Smooth muscle cell (in vitro differentiated cells): ENCODE results near the gene SYNE3. TPM values are rescaled to one million over a fixed set of nuclear protein-coding genes. Genes with fewer than 3 reads are reported as not detected.

Experiments
- DNase-seq: peaks from one replicate; lab custom pipeline; 2025; ENCODE audit not compliant: unreplicated experiment; lab: John Stamatoyannopoulos, UW
- H2AFZ ChIP-seq: fragments of 200-600 bp; sonication (generic); 2 replicates; pipeline ENCODE4 v1.6.0; 2016; ENCODE audit warnings: antibody characterized with exemption, low read depth, mild to moderate bottlenecking
- H3F3A ChIP-seq: fragments of 200-600 bp; sonication (generic); 2 replicates; pipeline ENCODE4 v1.6.0; 2017; ENCODE audit warnings: antibody characterized with exemption, low read depth
- H3K27ac ChIP-seq: fragments of 200-600 bp; sonication (generic); 2 replicates; pipeline ENCODE4 v1.5.1; 2016; ENCODE audit warnings: low read depth, mild to moderate bottlenecking
- H3K27me3 ChIP-seq: fragments of 200-600 bp; sonication (generic); 2 replicates; pipeline ENCODE4 v1.6.1; 2016; ENCODE audit warnings: low read depth, mild to moderate bottlenecking
- H3K36me3 ChIP-seq: fragments of 200-600 bp; sonication (generic); 2 replicates; pipeline ENCODE4 v1.5.1; 2016; ENCODE audit warnings: low read depth
- H3K4me1 ChIP-seq: fragments of 200-600 bp; sonication (generic); 2 replicates; pipeline ENCODE4 v1.5.1; 2016; ENCODE audit warnings: low read depth
- H3K4me2 ChIP-seq: fragments of 200-600 bp; sonication (generic); 2 replicates; pipeline ENCODE4 v1.6.0; 2016; ENCODE audit warnings: mild to moderate bottlenecking
- H3K4me3 ChIP-seq: fragments of 200-600 bp; sonication (generic); 2 replicates; pipeline ENCODE4 v1.5.1; 2016; ENCODE audit warnings: mild to moderate bottlenecking
- H3K79me2 ChIP-seq: fragments of 200-600 bp; sonication (generic); 2 replicates; pipeline ENCODE4 v1.6.0; 2016; ENCODE audit warnings: low read depth, mild to moderate bottlenecking
- H3K9ac ChIP-seq: fragments of 200-600 bp; sonication (generic); 2 replicates; pipeline ENCODE4 v1.6.0; 2016; ENCODE audit warnings: low read depth
- H3K9me3 ChIP-seq: fragments of 200-600 bp; sonication (generic); replicated peaks from 2 replicates; pipeline ENCODE4 v1.5.1; 2016; ENCODE audit warnings: low read depth
- H4K20me1 ChIP-seq: fragments of 200-600 bp; sonication (generic); 2 replicates; pipeline ENCODE4 v1.6.0; 2016; ENCODE audit warnings: low read depth
- CTCF ChIP-seq: fragments of 200-600 bp; sonication (generic); IDR thresholded peaks from 2 replicates; pipeline ENCODE4 v1.5.1; 2017; ENCODE audit warnings: borderline replicate concordance, mild to moderate bottlenecking, antibody characterized with exemption; ENCODE audit not compliant: insufficient read depth, poor library complexity, severe bottlenecking
- WGBS: methylation state at CpG from one replicate; pipeline ENCODE4 v1.1.7; 2016; ENCODE audit warnings: low lambda C conversion rate; 5-methylcytosine and 5-hydroxymethylcytosine counted together
- polyA plus RNA-seq: library from polyadenylated mRNA; unstranded; fragments of >200 nt; fragmentation: Nextera tagmentation; extraction: Ambion mirVana; gene quantifications from 2 replicates; pipeline ENCODE4 v1.2.1, GENCODE V29; 2016
- small RNA-seq: library from RNA; depleted of rRNA; stranded (forward); fragments of <200 nt; gene quantifications from one replicate; pipeline ENCODE3, GENCODE V24; 2014
- total RNA-seq: library from RNA; depleted of rRNA; stranded (reverse); fragments of >200 nt; gene quantifications from 2 replicates; pipeline ENCODE4 v1.2.3, GENCODE V29; 2014

SYNE3 gene
- total and polyA plus RNA-seq, 2 experiments from 2014 or later, result 4.0 to 4.1 TPM

DNA sequence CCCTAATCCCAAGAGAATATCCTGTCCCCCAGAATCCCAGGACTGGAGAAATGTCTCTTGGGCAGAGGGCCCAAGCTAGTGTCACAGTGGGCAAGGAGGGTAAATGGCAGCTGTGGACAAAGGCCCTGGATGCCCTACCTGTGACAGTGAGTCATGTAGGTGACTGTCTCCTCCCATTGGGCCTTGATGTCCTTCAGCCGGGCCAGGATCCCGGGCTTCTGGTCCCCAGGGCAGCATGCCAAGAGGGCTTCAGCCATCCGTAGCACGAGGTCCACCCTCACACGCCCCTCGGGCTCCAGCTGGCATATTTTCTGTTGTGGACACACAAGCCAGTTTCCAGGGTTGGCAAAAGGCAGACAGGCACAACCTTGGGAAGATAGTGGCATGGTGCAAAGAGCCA is 48.8 kb downstream of the SYNE3 start:
- H3F3A ChIP-seq, result no peaks in the 10 kb centered on the region
- peaks cover 2% of the 10 kb centered on the region for H3K27me3 ChIP-seq
- H3K27ac ChIP-seq, result no peak overlapping the region
- DNase-seq, result no peak
- no peaks in the 10 kb centered on the region for H3K4me1 ChIP-seq
- no peak overlapping the region for H3K4me3 ChIP-seq
- H2AFZ ChIP-seq, result no peak overlapping the region
- no peaks in the 10 kb centered on the region for H3K36me3 ChIP-seq
- H3K9ac ChIP-seq, result no peak overlapping the region
- WGBS, result 96% methylated on average over 6 of the region's 6 CpGs
- no peaks in the 10 kb centered on the region for H3K9me3 ChIP-seq
- TF ChIP-seq CTCF, result no peak
- H4K20me1 ChIP-seq, result no peaks in the 10 kb centered on the region
- no peaks in the 10 kb centered on the region for H3K79me2 ChIP-seq
- H3K4me2 ChIP-seq, result no peak overlapping the region

DNA sequence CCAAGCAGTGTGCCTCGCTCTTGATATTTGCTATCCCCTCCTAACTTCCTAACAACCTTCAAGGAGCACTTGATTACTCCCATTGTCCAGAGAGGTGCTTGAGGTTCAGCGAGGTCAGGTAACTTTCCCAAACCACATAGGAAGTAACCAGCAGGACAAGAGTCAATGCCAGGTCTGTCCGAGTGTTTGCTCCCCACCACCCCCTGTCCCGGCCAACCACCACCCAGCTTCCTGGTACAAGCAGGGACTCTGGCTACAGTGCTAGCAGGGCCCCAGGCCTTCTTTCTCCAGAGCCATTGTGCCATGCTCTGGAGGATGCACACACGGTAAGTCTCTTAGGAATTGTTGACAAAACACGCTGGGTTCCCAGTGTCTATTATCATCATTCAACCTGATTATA is 49.2 kb downstream of the SYNE3 start:
- Histone ChIP-seq H3K4me2 (no peak overlapping the region), H3K27ac (no peak overlapping the region), H2AFZ (no peak overlapping the region), H3K9ac (no peak overlapping the region), H4K20me1 (no peaks in the 10 kb centered on the region), H3F3A (no peaks in the 10 kb centered on the region), H3K36me3 (no peaks in the 10 kb centered on the region), H3K9me3 (no peaks in the 10 kb centered on the region), H3K79me2 (no peaks in the 10 kb centered on the region), H3K4me1 (no peaks in the 10 kb centered on the region), H3K4me3 (no peak overlapping the region), H3K27me3 (peaks cover 2% of the 10 kb centered on the region)
- no peak for DNase-seq
- WGBS, result 94% methylated on average over 6 of the region's 6 CpGs
- no peak for TF ChIP-seq CTCF

Small RNA genes lying within 50 kb of the gene (small RNA-seq; reads per million reads assigned to genes)
- gene SCARNA13, result 4.4 reads per million, percentile 61 among the genes with 10 or more reads in this experiment

Other genes with a start within 250 kb of the SYNE3 start
- 2.8 and 3.5 TPM in 2 replicates for gene CLMN, start 196.7 kb downstream of the SYNE3 start, total RNA-seq
- gene CLMN, start 196.7 kb downstream of the SYNE3 start, polyA plus RNA-seq, result 1.3 and 3.9 TPM in 2 replicates
- 42.4 and 53.5 TPM in 2 replicates for gene GLRX5, start 18.4 kb upstream of the SYNE3 start, total RNA-seq
- 79.8 and 84.3 TPM in 2 replicates for gene GLRX5, start 18.4 kb upstream of the SYNE3 start, polyA plus RNA-seq
- not detected in 2 replicates for gene TCL1B, start 169.8 kb upstream of the SYNE3 start, total RNA-seq
- gene TCL1B, start 169.8 kb upstream of the SYNE3 start, polyA plus RNA-seq, result not detected in 2 replicates
- gene TCL1A, start 197.5 kb upstream of the SYNE3 start, total RNA-seq, result not detected in 2 replicates
- not detected in 2 replicates for gene TCL1A, start 197.5 kb upstream of the SYNE3 start, polyA plus RNA-seq